GM19099 (cell line): Measurements from ENCODE around the gene TRPM4.

Source experiments
- POLR2A ChIP-seq: IDR thresholded peaks from 3 replicates; pipeline ENCODE4 v1.6.1; 2011; ENCODE audit warnings: low read depth; ENCODE audit not compliant: insufficient read length; ENCODE audit errors: extremely low read depth

The TRPM4 gene

DNA sequence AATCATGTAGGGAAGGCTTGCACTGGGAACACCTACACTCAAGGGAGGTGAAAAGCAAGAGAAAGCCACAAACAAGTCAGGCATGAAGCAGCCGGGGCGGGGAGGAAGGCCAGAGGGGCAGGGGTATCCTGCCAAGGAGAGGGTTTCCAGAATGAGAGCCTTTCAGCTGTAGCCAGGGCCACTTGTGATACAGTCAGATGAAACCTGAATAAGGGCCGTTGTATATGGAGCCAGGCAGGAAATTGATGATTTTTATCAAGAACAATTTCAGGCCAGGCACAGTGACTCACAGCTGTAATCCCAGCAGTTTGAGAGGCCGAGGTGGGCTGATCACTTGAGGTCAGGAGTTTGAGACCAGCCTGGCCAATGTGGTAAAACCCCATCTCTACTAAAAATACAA, 4.4 kb downstream of the TRPM4 start:
- no peak for TF ChIP-seq POLR2A

DNA sequence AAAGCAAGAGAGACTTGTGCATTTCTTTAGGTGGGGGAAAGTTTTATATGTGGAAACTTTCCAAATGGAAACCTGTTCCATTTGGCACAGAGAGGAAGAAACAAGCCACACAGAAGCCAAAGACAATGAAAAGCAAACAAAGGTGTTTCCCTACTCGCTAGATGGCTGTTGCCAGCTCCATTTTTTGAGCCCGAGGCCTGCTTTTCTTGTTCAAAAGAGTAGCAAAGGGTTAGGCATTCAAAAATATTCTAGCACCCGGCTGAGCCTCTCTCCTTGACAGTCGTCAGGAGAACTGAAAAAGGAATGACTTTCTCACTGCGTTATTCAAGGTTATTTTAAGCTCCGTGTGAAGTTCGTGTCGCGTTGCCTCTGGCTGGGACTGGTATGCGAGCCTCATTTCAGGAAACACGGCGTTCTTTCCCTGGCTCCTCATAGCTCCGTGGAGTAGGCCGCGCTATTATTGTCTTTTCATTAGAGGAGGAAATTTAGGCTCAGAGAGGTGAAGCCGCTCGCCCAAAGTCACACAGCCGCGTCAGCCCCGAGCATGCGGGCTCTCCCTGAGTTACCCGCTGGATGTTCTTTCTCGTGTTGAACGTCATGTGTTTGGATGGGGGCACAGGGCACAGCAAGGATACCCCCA, 7.6 kb downstream of the TRPM4 start:
- TF ChIP-seq POLR2A = no peak

DNA sequence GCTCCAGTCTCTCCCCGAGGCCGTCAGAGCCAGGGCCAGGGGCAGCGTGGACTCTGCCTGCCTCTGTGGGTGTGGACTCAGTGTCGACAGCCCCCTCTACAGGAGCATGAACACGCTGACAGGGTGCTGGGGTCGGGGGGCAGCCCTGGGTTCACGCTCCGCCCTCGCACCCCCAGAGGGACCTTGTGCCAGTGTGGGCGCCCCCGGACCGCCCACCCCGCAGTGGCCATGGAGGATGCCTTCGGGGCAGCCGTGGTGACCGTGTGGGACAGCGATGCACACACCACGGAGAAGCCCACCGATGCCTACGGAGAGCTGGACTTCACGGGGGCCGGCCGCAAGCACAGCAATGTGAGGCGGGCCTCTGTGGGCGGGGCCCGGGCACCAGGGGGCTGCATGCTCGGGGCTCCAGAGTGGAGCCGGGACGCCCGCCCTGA, 8.3 kb downstream of the TRPM4 start:
- no peak for TF ChIP-seq POLR2A

DNA sequence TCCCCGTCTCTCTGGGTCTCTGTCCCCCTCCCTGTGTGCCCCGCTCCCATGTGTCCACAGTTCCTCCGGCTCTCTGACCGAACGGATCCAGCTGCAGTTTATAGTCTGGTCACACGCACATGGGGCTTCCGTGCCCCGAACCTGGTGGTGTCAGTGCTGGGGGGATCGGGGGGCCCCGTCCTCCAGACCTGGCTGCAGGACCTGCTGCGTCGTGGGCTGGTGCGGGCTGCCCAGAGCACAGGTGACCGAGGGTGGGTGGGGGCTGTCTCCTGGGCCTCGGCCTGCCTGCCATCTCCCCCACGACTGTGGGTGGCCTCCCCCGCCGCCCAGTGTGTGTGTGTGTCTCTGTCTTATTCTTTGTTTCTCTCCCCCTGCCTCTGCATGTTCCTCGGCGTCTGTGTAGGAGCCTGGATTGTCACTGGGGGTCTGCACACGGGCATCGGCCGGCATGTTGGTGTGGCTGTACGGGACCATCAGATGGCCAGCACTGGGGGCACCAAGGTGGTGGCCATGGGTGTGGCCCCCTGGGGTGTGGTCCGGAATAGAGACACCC, 10.3 kb downstream of the TRPM4 start:
- no peak for TF ChIP-seq POLR2A

DNA sequence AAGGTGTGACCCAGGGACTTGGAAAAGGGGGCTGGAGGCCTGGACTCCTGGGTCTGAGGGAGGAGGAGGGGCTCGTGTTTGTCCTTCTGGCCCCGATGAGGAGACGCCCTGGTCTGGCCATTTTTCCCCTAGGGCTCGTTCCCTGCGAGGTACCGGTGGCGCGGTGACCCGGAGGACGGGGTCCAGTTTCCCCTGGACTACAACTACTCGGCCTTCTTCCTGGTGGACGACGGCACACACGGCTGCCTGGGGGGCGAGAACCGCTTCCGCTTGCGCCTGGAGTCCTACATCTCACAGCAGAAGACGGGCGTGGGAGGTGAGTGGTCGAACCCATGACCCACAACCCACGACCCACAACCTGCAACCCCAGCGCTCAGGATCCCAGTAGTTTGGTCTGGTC, 10.8 kb downstream of the TRPM4 start:
- no peak for TF ChIP-seq POLR2A

DNA sequence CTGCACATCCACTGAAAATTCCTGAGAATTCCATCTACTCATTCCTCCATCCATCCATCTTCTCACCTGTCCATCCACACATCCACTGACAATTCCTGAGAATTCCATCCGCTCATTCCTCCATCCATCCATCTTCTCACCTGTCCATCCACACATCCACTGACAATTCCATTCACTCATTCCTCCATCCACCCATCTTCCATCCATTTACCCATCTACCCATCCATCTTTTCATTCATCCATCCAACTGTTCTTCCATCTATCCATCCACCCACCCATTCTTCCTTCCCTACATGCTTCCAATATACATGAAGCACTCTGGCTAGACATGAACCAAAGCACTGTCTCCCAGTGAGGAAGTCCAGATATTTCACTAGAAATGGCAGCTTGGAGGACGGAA, 15.6 kb downstream of the TRPM4 start:
- no peak for TF ChIP-seq POLR2A

DNA sequence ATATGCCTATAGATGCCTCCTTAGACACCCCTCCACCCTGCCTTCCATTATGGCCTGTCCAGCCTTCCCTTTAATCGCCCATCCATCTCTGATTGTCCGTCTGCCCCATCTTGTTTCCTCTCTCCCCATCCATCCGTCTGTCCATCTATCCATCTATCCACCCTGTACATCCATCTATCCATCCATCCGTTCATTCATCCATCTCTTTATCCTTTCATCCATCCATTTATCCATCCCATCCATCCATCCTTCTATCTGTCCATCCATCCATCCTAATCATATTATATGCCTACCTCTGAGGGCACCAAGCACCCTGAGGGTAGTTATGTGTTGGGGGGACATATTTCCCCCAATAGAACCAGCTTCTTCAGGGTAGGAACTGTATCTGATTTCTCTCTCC, 23.1 kb downstream of the TRPM4 start:
- no peak for TF ChIP-seq POLR2A

DNA sequence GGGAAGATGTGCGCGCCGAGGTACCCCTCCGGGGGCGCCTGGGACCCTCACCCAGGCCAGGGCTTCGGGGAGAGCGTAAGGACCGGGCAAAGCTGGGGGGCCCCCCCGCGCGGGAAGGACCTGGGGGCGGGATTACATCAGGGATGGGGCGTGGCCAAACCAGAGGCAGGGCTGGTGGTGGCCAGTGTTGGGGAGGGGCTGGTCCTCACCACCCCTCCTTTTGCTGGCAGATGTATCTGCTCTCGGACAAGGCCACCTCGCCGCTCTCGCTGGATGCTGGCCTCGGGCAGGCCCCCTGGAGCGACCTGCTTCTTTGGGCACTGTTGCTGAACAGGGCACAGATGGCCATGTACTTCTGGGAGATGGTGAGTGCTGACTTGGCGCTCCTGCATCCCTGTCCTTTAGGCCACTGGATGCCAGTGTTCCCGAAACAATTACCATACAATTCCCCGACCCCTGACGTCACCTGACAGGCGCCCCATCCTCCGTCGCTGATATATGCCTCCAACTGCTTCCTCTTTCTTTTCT, 25.3 kb downstream of the TRPM4 start:
- TF ChIP-seq POLR2A = no peak

DNA sequence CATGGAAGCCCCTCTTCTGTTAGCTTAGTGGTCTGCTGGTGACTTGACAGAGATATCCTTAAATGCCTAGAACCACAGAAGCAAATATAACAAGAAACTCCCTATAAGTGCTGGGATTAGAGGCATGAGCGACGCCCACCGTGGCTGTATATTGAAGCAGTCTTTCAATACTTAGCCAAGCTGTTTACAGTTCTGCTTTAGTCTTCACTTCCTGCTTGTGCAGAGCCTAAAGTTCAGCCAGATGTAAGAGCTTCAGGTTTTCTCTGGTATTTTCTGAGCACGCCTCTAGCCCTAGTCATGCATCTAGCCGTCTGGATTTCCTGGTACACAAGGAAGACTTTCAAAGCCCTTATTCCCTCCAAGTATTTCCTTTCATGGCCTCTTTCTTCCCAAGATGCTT, 28.5 kb downstream of the TRPM4 start:
- TF ChIP-seq POLR2A = no peak

DNA sequence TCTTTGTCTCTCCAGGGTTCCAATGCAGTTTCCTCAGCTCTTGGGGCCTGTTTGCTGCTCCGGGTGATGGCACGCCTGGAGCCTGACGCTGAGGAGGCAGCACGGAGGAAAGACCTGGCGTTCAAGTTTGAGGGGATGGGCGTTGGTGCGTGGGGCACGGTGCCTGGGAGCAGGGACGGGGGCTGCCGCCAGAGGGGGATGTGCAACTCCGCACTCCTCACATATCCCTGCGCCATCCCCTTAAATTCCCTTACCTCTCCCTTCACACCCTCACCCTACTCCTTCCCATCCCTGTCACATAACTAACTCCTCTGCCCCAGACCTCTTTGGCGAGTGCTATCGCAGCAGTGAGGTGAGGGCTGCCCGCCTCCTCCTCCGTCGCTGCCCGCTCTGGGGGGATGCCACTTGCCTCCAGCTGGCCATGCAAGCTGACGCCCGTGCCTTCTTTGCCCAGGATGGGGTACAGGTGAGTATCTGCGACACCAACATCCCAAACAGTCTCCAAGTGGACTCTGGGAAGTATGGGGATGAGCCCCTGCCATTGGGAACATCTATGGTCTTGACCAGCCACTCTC, 31.1 kb downstream of the TRPM4 start:
- TF ChIP-seq POLR2A = no peak

DNA sequence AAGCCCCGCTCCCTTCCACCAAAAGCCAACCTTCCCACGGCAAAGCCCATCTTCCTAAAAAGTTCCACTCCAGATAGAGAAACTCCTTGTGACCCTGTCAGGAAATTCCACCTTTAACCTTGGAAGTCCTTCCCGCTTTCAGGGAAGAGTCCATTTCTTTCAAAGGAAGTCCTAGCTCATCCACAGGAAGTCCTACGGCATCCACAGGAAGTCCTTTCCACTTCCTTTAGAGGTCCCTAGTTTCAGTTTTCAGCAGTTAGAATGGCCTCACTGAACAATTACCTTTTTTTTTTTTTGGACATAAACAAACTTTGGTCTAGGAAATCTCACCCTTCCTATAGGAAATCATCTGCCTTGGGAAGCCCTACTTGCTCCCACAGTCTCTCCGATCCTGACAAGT, 31.7 kb downstream of the TRPM4 start:
- TF ChIP-seq POLR2A = no peak

DNA sequence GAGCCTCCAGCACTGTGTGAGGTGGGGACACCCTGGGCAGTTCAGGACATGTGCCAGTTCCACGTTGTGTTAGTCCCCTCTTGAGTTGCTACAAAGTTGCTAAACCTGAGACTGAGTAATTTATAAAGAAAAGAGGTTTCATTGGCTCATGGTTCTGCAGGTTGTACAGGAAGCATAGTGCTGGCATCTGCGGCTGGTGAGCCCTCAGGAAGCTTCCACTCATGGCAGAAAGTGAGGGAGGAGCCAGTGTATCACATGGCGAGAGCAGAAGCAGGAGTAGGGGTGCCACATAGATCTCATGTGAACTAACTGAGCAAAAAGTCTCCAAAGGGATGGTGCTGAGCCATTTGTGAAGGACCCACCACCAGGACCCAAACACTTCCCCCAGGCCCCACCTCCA, 33.2 kb downstream of the TRPM4 start:
- TF ChIP-seq POLR2A = no peak

DNA sequence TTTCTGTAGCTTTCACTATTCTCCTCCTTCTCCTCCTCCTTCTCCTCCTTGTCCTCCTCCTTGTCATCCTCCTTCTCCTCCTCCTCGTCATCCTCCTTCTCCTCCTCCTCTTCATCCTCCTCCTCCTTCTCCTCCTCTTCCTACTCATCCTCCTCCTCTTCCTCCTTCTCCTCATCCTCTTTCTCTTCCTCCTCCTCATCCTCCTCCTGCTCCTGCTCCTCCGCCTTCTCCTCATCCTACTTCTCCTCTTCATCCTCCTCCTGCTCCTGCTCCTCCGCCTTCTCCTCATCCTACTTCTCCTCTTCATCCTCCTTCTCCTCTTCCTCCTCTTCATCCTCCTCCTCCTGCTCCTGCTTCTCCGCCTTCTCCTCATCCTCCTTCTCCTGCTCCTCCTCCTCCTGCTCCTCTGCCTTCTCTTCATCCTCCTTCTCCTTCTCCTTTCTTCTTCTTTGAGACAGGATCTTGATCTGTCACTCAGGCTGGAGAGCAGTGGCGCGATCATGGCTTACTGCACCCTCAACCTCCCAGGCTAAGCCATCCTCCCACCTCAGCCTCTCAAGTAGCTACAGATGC, 36.3 kb downstream of the TRPM4 start:
- TF ChIP-seq POLR2A = no peak

DNA sequence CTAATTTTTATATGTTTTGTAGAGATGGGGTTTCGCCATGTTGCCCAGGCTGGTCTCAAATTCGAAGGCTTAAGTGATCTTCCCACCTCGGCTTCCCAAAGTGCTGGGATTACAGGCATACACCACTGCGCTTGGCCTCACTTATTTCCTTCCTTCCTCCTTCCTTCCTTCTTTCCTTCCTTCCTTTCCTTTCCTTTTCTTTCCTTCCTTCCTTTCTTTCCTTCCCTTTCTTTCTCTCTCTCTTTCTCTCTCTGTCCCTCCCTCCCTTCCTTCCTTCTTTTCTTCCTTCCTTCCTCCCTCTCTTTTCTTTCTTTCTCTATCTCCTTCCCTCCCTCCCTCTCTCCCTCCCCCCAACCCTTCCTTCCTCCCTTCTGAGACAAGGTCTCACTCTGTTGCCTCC, 36.8 kb downstream of the TRPM4 start:
- TF ChIP-seq POLR2A = no peak

DNA sequence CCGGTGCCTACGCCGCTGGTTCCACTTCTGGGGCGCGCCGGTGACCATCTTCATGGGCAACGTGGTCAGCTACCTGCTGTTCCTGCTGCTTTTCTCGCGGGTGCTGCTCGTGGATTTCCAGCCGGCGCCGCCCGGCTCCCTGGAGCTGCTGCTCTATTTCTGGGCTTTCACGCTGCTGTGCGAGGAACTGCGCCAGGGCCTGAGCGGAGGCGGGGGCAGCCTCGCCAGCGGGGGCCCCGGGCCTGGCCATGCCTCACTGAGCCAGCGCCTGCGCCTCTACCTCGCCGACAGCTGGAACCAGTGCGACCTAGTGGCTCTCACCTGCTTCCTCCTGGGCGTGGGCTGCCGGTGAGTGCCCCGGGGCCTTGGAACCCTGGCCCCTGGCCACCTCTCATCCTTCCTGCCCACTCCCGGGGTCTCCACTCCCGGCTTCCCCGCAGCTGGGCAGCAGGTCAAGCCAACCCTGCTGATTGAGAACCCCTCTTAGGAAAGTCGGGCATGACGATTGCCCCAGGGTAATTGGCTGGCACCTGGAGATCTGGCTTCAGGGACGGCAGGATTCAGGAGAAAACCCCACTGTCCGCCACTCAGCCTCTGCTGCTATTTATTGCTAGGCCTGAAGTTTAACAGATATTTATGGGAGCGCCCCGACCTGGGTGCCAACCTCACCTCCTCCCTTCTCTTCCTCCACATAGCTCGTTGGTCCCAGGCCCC, 39.1 kb downstream of the TRPM4 start:
- no peak for TF ChIP-seq POLR2A

DNA sequence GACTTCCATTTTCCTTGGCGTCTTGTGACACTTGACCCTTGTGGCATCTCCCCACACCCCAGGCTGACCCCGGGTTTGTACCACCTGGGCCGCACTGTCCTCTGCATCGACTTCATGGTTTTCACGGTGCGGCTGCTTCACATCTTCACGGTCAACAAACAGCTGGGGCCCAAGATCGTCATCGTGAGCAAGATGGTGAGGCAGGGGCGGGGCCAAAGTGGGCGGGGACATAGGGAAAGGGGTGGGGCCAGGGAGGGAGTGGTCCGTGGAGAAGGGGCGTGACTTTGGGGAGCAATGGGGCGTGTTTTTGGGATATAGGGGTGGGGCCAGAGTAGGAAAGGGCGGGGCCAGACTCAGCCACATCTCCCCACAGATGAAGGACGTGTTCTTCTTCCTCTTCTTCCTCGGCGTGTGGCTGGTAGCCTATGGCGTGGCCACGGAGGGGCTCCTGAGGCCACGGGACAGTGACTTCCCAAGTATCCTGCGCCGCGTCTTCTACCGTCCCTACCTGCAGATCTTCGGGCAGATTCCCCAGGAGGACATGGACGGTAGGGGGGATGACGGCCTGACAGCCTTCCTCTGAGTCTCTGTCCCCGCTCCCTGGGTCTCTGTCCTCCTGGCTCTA, 42.8 kb downstream of the TRPM4 start:
- TF ChIP-seq POLR2A = no peak

DNA sequence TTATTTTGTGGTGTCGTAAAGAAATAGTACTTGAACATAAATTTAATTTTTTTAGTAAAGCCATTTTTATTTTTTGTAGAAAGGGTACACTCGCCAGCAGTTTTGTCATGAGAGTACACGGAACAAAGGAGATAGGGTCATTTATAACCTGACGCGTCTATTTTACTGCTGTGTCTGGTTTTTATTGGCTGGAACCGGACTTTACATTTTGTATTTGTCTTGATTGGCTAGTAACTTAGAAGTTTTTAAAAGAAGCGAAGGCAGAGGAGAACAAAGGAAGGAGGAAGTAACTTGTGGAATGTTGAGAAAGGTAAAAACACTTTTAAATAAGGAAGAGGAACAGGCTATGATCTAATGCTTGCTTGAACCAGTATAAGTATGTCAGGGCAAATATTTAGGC, 43.5 kb downstream of the TRPM4 start:
- TF ChIP-seq POLR2A = no peak
